H9 (cell line): ENCODE data around the gene MORN1. TPM values are rescaled to one million over a fixed set of nuclear protein-coding genes. Genes with fewer than 3 reads are reported as not detected.

Experiments used
- DNase-seq: peaks from one replicate; pipeline ENCODE4 v3.0.0-alpha.2; 2017
- H2AFZ ChIP-seq: one replicate; pipeline ENCODE4 v1.6.1; 2013; ENCODE audit warnings: mild to moderate bottlenecking, low read length, control low read depth, moderate library complexity
- H2AK5ac ChIP-seq: 2 replicates; pipeline ENCODE4 v1.6.1; 2013; ENCODE audit warnings: low read length, control low read depth, mixed read lengths; ENCODE audit not compliant: insufficient read length
- H2BK120ac ChIP-seq: one replicate; pipeline ENCODE4 v1.6.1; 2013; ENCODE audit warnings: low read depth, mild to moderate bottlenecking, low read length, control low read depth, inconsistent platforms; ENCODE audit not compliant: poor library complexity, severe bottlenecking
- H2BK12ac ChIP-seq: 2 replicates; pipeline ENCODE4 v1.6.1; 2013; ENCODE audit warnings: low read length, control low read depth, mixed read lengths, low read depth; ENCODE audit not compliant: insufficient read length
- H2BK15ac ChIP-seq: 2 replicates; pipeline ENCODE4 v1.6.1; 2013; ENCODE audit warnings: low read depth, low read length, control low read depth
- H2BK20ac ChIP-seq: one replicate; pipeline ENCODE4 v1.6.1; 2013; ENCODE audit warnings: low read depth, mild to moderate bottlenecking, low read length, control low read depth, inconsistent platforms; ENCODE audit not compliant: poor library complexity, severe bottlenecking
- H2BK5ac ChIP-seq: 2 replicates; pipeline ENCODE4 v1.6.1; 2013; ENCODE audit warnings: low read length, control low read depth, mixed read lengths; ENCODE audit not compliant: insufficient read length
- H3K14ac ChIP-seq: 2 replicates; pipeline ENCODE4 v1.6.1; 2013; ENCODE audit warnings: low read length, control low read depth; ENCODE audit not compliant: insufficient read depth
- H3K18ac ChIP-seq: 2 replicates; pipeline ENCODE4 v1.6.1; 2013; ENCODE audit warnings: low read depth, mild to moderate bottlenecking, mixed read lengths, low read length, control low read depth; ENCODE audit not compliant: insufficient read length
- H3K23ac ChIP-seq: 2 replicates; pipeline ENCODE4 v1.6.1; 2013; ENCODE audit warnings: low read length, control low read depth, mixed read lengths, low read depth; ENCODE audit not compliant: insufficient read length
- H3K23me2 ChIP-seq: 2 replicates; pipeline ENCODE4 v1.6.1; 2013; ENCODE audit warnings: low read depth, mild to moderate bottlenecking, mixed read lengths, low read length, control low read depth; ENCODE audit not compliant: insufficient read length, poor library complexity, severe bottlenecking
- H3K27ac ChIP-seq: 2 replicates; pipeline ENCODE4 v1.5.1; 2013; ENCODE audit warnings: low read length, control low read depth, mixed read lengths, low read depth; ENCODE audit not compliant: insufficient read length
- H3K27me3 ChIP-seq: 2 replicates; pipeline ENCODE4 v1.6.1; 2013; ENCODE audit warnings: low read length, control low read depth, inconsistent platforms; ENCODE audit not compliant: insufficient read depth
- H3K4ac ChIP-seq: 2 replicates; pipeline ENCODE4 v1.6.1; 2013; ENCODE audit warnings: low read depth, mild to moderate bottlenecking, control low read depth, inconsistent platforms, low read length, moderate library complexity
- H3K4me1 ChIP-seq: 2 replicates; pipeline ENCODE4 v1.6.1; 2013; ENCODE audit warnings: low read length, control low read depth, inconsistent platforms; ENCODE audit not compliant: insufficient read depth
- H3K4me2 ChIP-seq: 2 replicates; pipeline ENCODE4 v1.6.1; 2013; ENCODE audit warnings: low read length, control low read depth, mixed read lengths; ENCODE audit not compliant: insufficient read length, insufficient read depth
- H3K56ac ChIP-seq: 2 replicates; pipeline ENCODE4 v1.6.1; 2013; ENCODE audit warnings: low read depth, mild to moderate bottlenecking, mixed read lengths, low read length, control low read depth; ENCODE audit not compliant: insufficient read length
- H3K79me1 ChIP-seq: 2 replicates; pipeline ENCODE4 v1.6.1; 2013; ENCODE audit warnings: low read depth, mild to moderate bottlenecking, moderate library complexity, low read length, control low read depth, inconsistent platforms; ENCODE audit not compliant: insufficient read depth, poor library complexity, severe bottlenecking
- H3K79me2 ChIP-seq: 2 replicates; pipeline ENCODE4 v1.6.1; 2013; ENCODE audit warnings: low read length, control low read depth, inconsistent platforms; ENCODE audit not compliant: insufficient read depth
- H3K9ac ChIP-seq: 2 replicates; pipeline ENCODE4 v1.6.1; 2013; ENCODE audit warnings: low read length, control low read depth, mixed read lengths; ENCODE audit not compliant: insufficient read length; ENCODE audit errors: extremely low read depth
- H3K9me3 ChIP-seq: one replicate; pipeline ENCODE4 v1.6.1; 2013; ENCODE audit warnings: low read depth, low read length, inconsistent platforms; ENCODE audit not compliant: control insufficient read depth
- H3T11ph ChIP-seq: one replicate; pipeline ENCODE4 v1.6.1; 2013; ENCODE audit warnings: mild to moderate bottlenecking, low read length, control low read depth, inconsistent platforms
- H4K20me1 ChIP-seq: one replicate; pipeline ENCODE4 v1.6.1; 2013; ENCODE audit not compliant: control insufficient read depth, insufficient read length, insufficient read depth
- H4K5ac ChIP-seq: 2 replicates; pipeline ENCODE4 v1.6.1; 2013; ENCODE audit warnings: low read depth, mild to moderate bottlenecking, mixed read lengths, low read length, control low read depth; ENCODE audit not compliant: insufficient read length
- H4K8ac ChIP-seq: replicated peaks from 2 replicates; pipeline ENCODE4 v1.6.1; 2013; ENCODE audit warnings: low read length, control low read depth, mixed read lengths, low read depth; ENCODE audit not compliant: insufficient read length
- H4K91ac ChIP-seq: 2 replicates; pipeline ENCODE4 v1.6.1; 2013; ENCODE audit warnings: low read depth, mild to moderate bottlenecking, moderate library complexity, mixed read lengths, low read length, control low read depth; ENCODE audit not compliant: insufficient read length
- H3K27ac Mint-ChIP-seq, 3 experiments: 2 replicates in 2 of 3; 3 replicates in 1 of 3; pipeline ENCODE4 v1.8.0; 2020 to 2021; ENCODE audit warnings: mixed read lengths in 3 of 3, mild to moderate bottlenecking in 1 of 3, moderate library complexity in 1 of 3
- H3K27me3 Mint-ChIP-seq: 2 replicates; pipeline ENCODE4 v1.8.0; 2021; ENCODE audit warnings: low read depth, mild to moderate bottlenecking, moderate library complexity, mixed read lengths
- H3K36me3 Mint-ChIP-seq, 3 experiments: 2 replicates in 2 of 3; 3 replicates in 1 of 3; pipeline ENCODE4 v1.8.0; 2020 to 2021; ENCODE audit warnings: low read depth in 3 of 3, mixed read lengths in 3 of 3; ENCODE audit not compliant: insufficient read depth in 1 of 3
- H3K4me1 Mint-ChIP-seq, 2 experiments: 2 replicates each; pipeline ENCODE4 v1.8.0; 2020; ENCODE audit warnings: mixed read lengths in 2 of 2
- H3K4me3 Mint-ChIP-seq, 2 experiments: 2 replicates in 1 of 2; 3 replicates in 1 of 2; pipeline ENCODE4 v1.8.0; 2020 to 2021; ENCODE audit warnings: mild to moderate bottlenecking in 2 of 2, mixed read lengths in 2 of 2, moderate library complexity in 1 of 2
- H3K9me3 Mint-ChIP-seq, 2 experiments: 2 replicates in 1 of 2; 3 replicates in 1 of 2; pipeline ENCODE4 v1.8.0; 2020; ENCODE audit warnings: mild to moderate bottlenecking in 2 of 2, mixed read lengths in 2 of 2, moderate library complexity in 1 of 2
- CTCF ChIP-seq: fragments of 200-600 bp; sonication (generic); conservative IDR thresholded peaks from 3 replicates; pipeline ENCODE4 v1.8.0; 2021; ENCODE audit warnings: antibody characterized with exemption, mild to moderate bottlenecking
- WGBS: extraction: QIAGEN DNeasy Blood & Tissue Kit; methylation state at CpG from one replicate; pipeline ENCODE4 v1.1.7; 2013; ENCODE audit warnings: missing lambda C conversion rate, low lambda C conversion rate, mixed read lengths; ENCODE audit not compliant: insufficient read length; ENCODE audit errors: extremely low coverage; 5-methylcytosine and 5-hydroxymethylcytosine counted together
- total RNA-seq: library from RNA; stranded (reverse); gene quantifications from 2 replicates; pipeline ENCODE4 v1.2.1, GENCODE V29; 2021

Gene MORN1
- total RNA-seq, 1 experiment from 2014 or later = 12.7 TPM

GRCh38 chr1:2303016-2303775 is 88.2 kb downstream of the MORN1 start:
- H3K27me3 Mint-ChIP-seq = no peaks in the 10 kb centered on the region

More at GRCh38 chr1:2303016-2303775, 88.2 kb downstream of the MORN1 start:
- Histone ChIP-seq H3T11ph (no peak overlapping the region), H3K4ac (no peak overlapping the region), H2BK120ac (no peak overlapping the region), H4K5ac (no peak overlapping the region), H2BK15ac (no peak overlapping the region), H3K27ac (no peak overlapping the region), H3K9ac (no peak overlapping the region), H3K14ac (no peak overlapping the region; the same call in 1 of the 2 replicates), H2AK5ac (no peak overlapping the region), H2BK5ac (no peak overlapping the region), H3K79me1 (peaks cover 10% of the 10 kb centered on the region), H3K23ac (no peak overlapping the region), H4K8ac (no peak overlapping the region), H3K18ac (no peak overlapping the region), H4K91ac (no peak overlapping the region), H2BK12ac (no peak overlapping the region), H3K4me1 (no peaks in the 10 kb centered on the region), H4K20me1 (no peaks in the 10 kb centered on the region), H3K9me3 (no peaks in the 10 kb centered on the region), H2BK20ac (no peak overlapping the region), H2AFZ (no peak overlapping the region), H3K56ac (no peak overlapping the region), H3K4me2 (no peak overlapping the region), H3K23me2 (no peaks in the 10 kb centered on the region), H3K27me3 (no peaks in the 10 kb centered on the region), H3K79me2 (peaks cover 12% of the 10 kb centered on the region; the same call in 1 of the 2 replicates)
- no CpG with 5 or more reads among the region's 35 CpGs for WGBS
- DNase-seq = no peak
- peaks cover 17 to 46% (median 41%) of the 10 kb centered on the region in 3 experiments; a peak in 6 of 7 replicates for H3K36me3 Mint-ChIP-seq
- no peaks in the 10 kb centered on the region for H3K9me3 Mint-ChIP-seq
- no peak for TF ChIP-seq CTCF
- H3K27ac Mint-ChIP-seq = peak overlapping the region; percentile 34 to 74 (median 40); a peak in 3 of 7 replicates
- H3K4me1 Mint-ChIP-seq = peaks cover 3 to 7% of the 10 kb centered on the region in 2 experiments; a peak in 3 of 4 replicates
- no peak overlapping the region for H3K4me3 Mint-ChIP-seq
